LNCaP clone FGC (cell line): Measurements from ENCODE around the gene RNF150.
"Not testable (repeated sequence)": the region's sequence is repeated elsewhere in the genome, so short reads cannot be mapped to it uniquely, and the experiment has no call there.

ENCODE experiments used
- DNase-seq: peaks from one replicate; pipeline ENCODE4 v3.0.0-alpha.2; 2011; ENCODE audit warnings: low read depth
- H3K4me3 ChIP-seq: 2 replicates; pipeline ENCODE4 v1.5.1; 2011; ENCODE audit warnings: mild to moderate bottlenecking, low read depth, low read length, control low read depth
- TF ChIP-seq, protein P1 (sequence below): IDR thresholded peaks from 2 replicates; pipeline ENCODE4 v1.5.1; 2012; ENCODE audit warnings: mild to moderate bottlenecking; ENCODE audit not compliant: control insufficient read depth, insufficient read depth; ENCODE audit errors: extremely low read depth

Gene RNF150

GRCh38 chr4:141062651-141063050 is 70.6 kb downstream of the RNF150 start:
- DNase-seq: no peak
- TF ChIP-seq, protein P1, sequence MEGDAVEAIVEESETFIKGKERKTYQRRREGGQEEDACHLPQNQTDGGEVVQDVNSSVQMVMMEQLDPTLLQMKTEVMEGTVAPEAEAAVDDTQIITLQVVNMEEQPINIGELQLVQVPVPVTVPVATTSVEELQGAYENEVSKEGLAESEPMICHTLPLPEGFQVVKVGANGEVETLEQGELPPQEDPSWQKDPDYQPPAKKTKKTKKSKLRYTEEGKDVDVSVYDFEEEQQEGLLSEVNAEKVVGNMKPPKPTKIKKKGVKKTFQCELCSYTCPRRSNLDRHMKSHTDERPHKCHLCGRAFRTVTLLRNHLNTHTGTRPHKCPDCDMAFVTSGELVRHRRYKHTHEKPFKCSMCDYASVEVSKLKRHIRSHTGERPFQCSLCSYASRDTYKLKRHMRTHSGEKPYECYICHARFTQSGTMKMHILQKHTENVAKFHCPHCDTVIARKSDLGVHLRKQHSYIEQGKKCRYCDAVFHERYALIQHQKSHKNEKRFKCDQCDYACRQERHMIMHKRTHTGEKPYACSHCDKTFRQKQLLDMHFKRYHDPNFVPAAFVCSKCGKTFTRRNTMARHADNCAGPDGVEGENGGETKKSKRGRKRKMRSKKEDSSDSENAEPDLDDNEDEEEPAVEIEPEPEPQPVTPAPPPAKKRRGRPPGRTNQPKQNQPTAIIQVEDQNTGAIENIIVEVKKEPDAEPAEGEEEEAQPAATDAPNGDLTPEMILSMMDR: no peak
- no peak overlapping the region for H3K4me3 ChIP-seq

- no peak overlapping the region for H3K4me3 ChIP-seq
- TF ChIP-seq, protein P1: no peak
- DNase-seq: no peak
These were observed 74.4 kb downstream of the RNF150 start for GRCh38 chr4:141058591-141059512.

DNA sequence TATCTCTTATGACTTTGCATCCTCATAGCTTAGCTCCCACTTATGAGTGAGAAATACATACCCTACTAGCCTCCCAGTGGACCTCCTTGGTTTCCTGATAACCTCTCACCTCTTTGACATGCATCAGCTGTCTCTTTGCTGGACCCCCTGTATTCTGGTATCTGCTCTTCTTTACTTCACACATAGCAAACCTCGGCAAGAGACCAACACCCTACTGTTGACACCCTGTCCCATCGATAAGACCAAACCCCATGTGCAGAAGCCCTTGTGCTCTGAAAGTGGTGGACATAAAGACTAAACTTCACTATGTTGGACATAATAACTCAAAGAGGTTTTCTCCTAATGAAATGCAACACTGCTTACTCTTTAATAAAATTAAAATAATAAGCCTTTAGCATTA is 75.7 kb downstream of the RNF150 start:
- no peak for DNase-seq
- TF ChIP-seq, protein P1: no peak
- no peak overlapping the region for H3K4me3 ChIP-seq

DNA sequence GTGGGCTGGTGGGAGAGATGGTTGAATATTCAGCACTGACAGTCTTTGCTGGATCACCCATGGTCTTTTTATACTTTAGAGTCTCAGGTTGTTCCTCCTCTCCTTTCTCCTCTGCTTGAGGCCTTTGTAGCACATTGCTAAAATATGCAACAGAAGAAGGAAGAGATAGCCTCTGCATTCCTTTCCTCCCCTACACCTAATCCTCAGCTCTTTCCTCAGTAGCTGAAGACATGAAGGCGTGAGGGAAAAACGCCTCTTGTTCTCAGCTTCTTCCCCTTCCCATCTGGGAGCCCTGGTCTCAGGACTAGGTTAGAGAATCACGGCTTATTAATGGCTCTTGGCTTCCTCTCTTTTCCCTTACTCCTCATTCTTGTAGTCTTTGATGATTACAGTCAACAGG is 76.8 kb downstream of the RNF150 start:
- TF ChIP-seq, protein P1: no peak
- no peak for DNase-seq
- no peak overlapping the region for H3K4me3 ChIP-seq

DNA sequence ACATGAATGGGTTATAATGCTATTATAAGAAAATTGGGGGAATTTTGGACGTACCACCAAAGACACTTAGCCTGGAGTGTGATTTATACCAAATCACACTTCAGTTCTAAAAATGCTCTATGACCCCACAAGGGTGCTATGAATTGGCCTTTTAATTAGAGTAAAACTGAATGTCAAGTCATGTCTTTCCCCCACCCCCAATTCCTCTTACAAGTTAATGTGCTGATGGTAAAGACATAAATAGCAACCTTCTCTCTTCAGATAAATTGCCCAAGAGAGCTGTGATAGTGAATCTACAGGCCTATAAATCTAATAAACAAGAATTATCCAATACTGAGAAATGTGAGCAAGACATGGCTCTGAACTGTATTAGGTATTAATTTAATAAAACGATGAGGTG is 78.8 kb downstream of the RNF150 start:
- TF ChIP-seq, protein P1: no peak
- DNase-seq: no peak
- H3K4me3 ChIP-seq: no peak overlapping the region

GRCh38 chr4:141050999-141051398 is 82.3 kb downstream of the RNF150 start:
- not testable (repeated sequence) for DNase-seq

DNA sequence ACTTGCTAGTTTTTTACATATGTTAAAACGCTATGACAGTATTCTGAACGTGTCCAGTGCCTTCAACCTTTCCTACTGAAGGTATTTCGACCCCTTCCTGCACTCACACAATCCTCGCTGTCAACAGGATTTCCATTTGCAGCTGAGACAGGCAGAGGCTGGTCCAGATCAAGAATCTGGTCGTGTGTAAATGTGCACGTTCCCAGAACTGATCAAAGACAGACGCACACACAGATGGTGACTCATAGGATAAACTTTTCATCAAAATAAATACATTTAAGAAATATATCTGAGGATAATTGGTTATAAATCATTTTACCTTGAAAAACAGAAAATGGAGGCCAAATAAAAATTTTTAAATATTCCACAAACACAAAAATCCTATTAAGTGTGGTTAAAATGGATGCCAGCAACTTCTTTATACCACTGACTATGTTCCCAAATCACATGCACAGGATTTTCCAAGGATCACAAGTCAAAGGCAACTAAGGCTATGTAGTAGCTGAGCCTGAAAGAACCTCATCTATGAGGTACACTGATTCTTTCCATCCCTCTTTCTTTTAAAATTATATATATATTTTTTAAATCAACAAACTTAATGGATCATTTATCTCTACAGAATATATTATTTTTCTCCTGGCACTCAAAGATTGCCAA is 85.9 kb downstream of the RNF150 start:
- no peak overlapping the region for H3K4me3 ChIP-seq
- TF ChIP-seq, protein P1: no peak
- DNase-seq: no peak

More at GRCh38 chr4:141050999-141051398, 82.3 kb downstream of the RNF150 start:
- H3K4me3 ChIP-seq: not testable (repeated sequence)
